ENCODE results near the gene RFPL2.

The RFPL2 gene

DNA sequence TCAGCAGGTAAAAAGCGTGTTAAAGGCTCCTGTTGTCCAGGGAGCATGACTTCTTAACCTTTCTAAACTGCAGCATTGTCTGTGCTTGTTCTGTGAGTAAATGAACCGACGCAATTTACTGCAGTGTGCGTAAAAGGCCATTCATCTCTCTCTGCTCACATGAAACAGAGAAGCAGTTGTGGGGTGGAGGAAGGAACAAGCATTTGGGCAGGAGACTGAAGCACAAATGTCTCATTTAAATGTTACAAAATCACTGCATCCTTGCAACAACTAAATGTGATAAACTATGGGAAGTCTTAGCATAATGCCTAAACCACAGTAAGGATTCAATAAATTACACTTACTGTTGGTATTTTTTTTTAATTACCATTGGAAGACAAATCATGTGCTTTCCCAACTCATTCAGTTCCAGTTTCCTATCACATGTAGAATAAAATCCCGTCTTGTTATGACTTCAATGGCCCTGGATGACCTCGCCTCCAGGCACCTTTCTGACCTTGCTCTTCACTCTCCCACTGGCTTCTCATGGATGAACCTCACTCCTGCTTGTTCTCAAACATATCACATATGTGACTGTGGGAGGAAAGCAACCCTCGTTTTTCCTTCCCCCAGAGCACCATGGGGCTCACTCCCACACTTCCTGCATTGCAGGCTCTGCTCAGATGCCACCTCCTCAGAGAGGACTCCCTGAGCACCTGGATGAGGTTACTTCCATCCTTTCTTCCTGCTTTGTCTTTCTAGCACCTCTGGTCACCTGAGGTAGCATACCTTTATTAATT, 21.6 kb upstream of the RFPL2 start:
- TF ChIP-seq LEF1 (IDR thresholded peaks at IDR 0.05; ENCODE audit: borderline replicate concordance) (no peak), HDGF (IDR thresholded peaks at IDR 0.05; ENCODE audit: borderline replicate concordance) (no peak), NFRKB (IDR thresholded peaks at IDR 0.05) (no peak), ZNF384 (IDR thresholded peaks at IDR 0.05) (no peak), FOXA1 (IDR thresholded peaks at IDR 0.05) (no peak), ARNT (IDR thresholded peaks at IDR 0.05) (no peak), FOXM1 (IDR thresholded peaks at IDR 0.05; ENCODE audit: borderline replicate concordance) (no peak), L3MBTL2 (conservative IDR thresholded peaks at IDR 0.05) (no peak), CTBP1 (IDR thresholded peaks at IDR 0.05; ENCODE audit: borderline replicate concordance) (no peak), ELF4 (IDR thresholded peaks at IDR 0.05) (no peak), FOXK2 (IDR thresholded peaks at IDR 0.05) (no peak), BHLHE40 (IDR thresholded peaks at IDR 0.05; ENCODE audit: borderline replicate concordance) (no peak), TARDBP (IDR thresholded peaks at IDR 0.05) (no peak), SUZ12 (IDR thresholded peaks at IDR 0.05) (no peak)
- TF ChIP-seq, protein P1, sequence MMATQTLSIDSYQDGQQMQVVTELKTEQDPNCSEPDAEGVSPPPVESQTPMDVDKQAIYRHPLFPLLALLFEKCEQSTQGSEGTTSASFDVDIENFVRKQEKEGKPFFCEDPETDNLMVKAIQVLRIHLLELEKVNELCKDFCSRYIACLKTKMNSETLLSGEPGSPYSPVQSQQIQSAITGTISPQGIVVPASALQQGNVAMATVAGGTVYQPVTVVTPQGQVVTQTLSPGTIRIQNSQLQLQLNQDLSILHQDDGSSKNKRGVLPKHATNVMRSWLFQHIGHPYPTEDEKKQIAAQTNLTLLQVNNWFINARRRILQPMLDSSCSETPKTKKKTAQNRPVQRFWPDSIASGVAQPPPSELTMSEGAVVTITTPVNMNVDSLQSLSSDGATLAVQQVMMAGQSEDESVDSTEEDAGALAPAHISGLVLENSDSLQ (IDR thresholded peaks at IDR 0.05): no peak
- CTCF ChIA-PET: no interaction called here
- POLR2A ChIA-PET: no interaction called here
- DNase-seq (ENCODE audit: extremely low spot score): no peak

DNA sequence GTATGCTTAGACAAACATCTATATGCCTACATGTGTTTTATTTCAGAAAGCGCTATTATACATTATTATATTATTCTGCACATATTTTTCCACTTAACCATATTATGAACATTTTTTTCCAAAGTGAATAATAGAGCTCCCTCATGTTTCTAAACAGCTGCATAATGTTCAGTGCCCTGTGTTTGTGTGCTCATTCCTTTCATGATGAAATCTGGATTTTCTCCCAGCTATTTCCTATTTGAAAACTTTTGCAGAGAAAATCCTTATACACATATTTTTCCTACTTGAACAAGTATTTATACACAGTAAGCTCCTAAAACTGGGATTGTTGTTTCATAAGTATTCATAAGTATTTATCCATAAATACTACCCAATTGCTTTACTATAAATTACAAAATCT, 18.1 kb upstream of the RFPL2 start:
- ChIA-PET POLR2A (no interaction called here), CTCF (interaction anchor here (0.7 to 2.0 kb wide), 3 partner anchors 11 to 43 kb away, joined by 3 to 8 read pairs (median 4); no protein-coding TSS in a partner anchor)
- TF ChIP-seq L3MBTL2 (conservative IDR thresholded peaks at IDR 0.05): no peak
- no peak for TF ChIP-seq TARDBP (IDR thresholded peaks at IDR 0.05)
- TF ChIP-seq, protein P1 (IDR thresholded peaks at IDR 0.05): no peak
- no peak for TF ChIP-seq BHLHE40 (IDR thresholded peaks at IDR 0.05; ENCODE audit: borderline replicate concordance)
- TF ChIP-seq FOXM1 (IDR thresholded peaks at IDR 0.05; ENCODE audit: borderline replicate concordance): no peak
- no peak for TF ChIP-seq ZNF384 (IDR thresholded peaks at IDR 0.05)
- TF ChIP-seq HDGF (IDR thresholded peaks at IDR 0.05; ENCODE audit: borderline replicate concordance): no peak
- TF ChIP-seq ARNT (IDR thresholded peaks at IDR 0.05): no peak
- no peak for TF ChIP-seq SUZ12 (IDR thresholded peaks at IDR 0.05)
- no peak for TF ChIP-seq NFRKB (IDR thresholded peaks at IDR 0.05)
- TF ChIP-seq LEF1 (IDR thresholded peaks at IDR 0.05; ENCODE audit: borderline replicate concordance): no peak
- TF ChIP-seq ELF4 (IDR thresholded peaks at IDR 0.05): no peak
- TF ChIP-seq SP1 (IDR thresholded peaks at IDR 0.05): no peak
- TF ChIP-seq FOXK2 (IDR thresholded peaks at IDR 0.05): no peak
- DNase-seq (ENCODE audit: extremely low spot score): no peak

DNA sequence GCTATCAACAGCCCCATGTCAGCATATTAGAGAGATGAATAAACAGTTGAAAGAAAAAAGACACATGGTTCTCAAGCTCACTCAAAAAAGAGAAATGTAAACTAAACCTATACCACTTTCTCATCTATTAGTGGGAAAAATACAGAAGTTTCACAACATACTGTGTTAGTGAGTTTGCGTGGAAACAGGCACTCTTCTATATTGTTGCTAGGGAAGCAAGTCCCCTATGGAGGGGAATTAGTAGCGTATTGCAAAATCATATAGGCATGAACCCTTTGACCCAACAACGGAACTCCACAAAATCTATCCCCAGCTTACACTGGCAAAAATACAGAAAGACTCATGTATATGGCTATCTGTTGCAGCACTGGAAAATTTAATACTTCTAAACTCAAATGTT, 14.2 kb upstream of the RFPL2 start:
- DNase-seq (ENCODE audit: extremely low spot score): no peak
- TF ChIP-seq CTBP1 (IDR thresholded peaks at IDR 0.05; ENCODE audit: borderline replicate concordance) (no peak), HDGF (IDR thresholded peaks at IDR 0.05; ENCODE audit: borderline replicate concordance) (no peak), ELF4 (IDR thresholded peaks at IDR 0.05) (no peak), SP1 (IDR thresholded peaks at IDR 0.05) (no peak), FOXM1 (IDR thresholded peaks at IDR 0.05; ENCODE audit: borderline replicate concordance) (no peak), BHLHE40 (IDR thresholded peaks at IDR 0.05; ENCODE audit: borderline replicate concordance) (no peak), SUZ12 (IDR thresholded peaks at IDR 0.05) (no peak), ZNF384 (IDR thresholded peaks at IDR 0.05) (no peak)
- ChIA-PET POLR2A (no interaction called here), CTCF (no interaction called here)

DNA sequence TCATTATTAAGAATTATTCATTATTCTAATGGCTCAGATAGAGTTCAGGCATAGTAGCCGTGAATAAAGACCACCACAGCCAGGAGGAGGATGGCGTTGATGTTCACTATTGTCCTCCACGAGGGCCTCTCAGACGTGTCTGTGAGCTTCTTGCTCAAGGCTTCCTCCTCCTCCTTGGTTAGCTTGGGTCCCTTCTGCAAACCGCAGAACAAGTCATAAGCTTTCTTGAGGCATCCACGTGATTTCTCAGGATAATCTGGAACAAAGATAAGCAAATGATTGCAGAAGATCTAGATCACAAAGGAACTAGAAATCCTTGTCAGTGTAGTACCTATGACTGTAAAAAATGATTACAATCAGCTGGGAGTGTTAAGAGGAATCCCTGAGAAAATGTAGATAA, 13.6 kb upstream of the RFPL2 start:
- TF ChIP-seq FOXM1 (IDR thresholded peaks at IDR 0.05; ENCODE audit: borderline replicate concordance) (no peak), FOXA1 (IDR thresholded peaks at IDR 0.05) (no peak), NFRKB (IDR thresholded peaks at IDR 0.05) (no peak), CTBP1 (IDR thresholded peaks at IDR 0.05; ENCODE audit: borderline replicate concordance) (no peak), HDGF (IDR thresholded peaks at IDR 0.05; ENCODE audit: borderline replicate concordance) (no peak), FOXK2 (IDR thresholded peaks at IDR 0.05) (no peak), SP1 (IDR thresholded peaks at IDR 0.05) (no peak), SUZ12 (IDR thresholded peaks at IDR 0.05) (no peak), ARNT (IDR thresholded peaks at IDR 0.05) (no peak), BHLHE40 (IDR thresholded peaks at IDR 0.05; ENCODE audit: borderline replicate concordance) (no peak), TARDBP (IDR thresholded peaks at IDR 0.05) (no peak), ZNF384 (IDR thresholded peaks at IDR 0.05) (no peak), ELF4 (IDR thresholded peaks at IDR 0.05) (no peak), L3MBTL2 (conservative IDR thresholded peaks at IDR 0.05) (no peak), LEF1 (IDR thresholded peaks at IDR 0.05; ENCODE audit: borderline replicate concordance) (no peak)
- TF ChIP-seq, protein P1 (IDR thresholded peaks at IDR 0.05): no peak
- DNase-seq (ENCODE audit: extremely low spot score): no peak
- POLR2A ChIA-PET: no interaction called here
- CTCF ChIA-PET: no interaction called here

DNA sequence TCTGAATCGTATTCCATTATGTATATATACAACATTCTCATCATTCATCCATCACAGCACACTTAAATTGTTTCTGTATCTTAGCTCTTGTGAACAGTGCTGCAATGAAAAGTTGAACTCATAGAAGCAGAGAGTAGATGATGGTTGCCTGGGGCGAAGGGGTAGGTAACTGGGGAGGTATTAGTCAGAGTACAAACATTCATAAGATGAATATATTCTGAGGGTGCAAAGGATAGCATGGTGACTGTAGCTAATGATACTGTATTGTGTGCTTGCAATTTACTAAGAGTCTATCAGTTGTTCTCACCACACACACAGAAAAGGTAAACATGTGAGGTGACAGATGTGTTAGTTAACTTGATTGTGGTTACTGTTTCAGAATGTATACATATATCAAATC, 12.6 kb upstream of the RFPL2 start:
- ChIA-PET POLR2A (no interaction called here), CTCF (interaction anchor here (0.6 kb wide), 1 partner anchor 114 kb away, joined by 3 read pairs; no protein-coding TSS in a partner anchor)
- DNase-seq (ENCODE audit: extremely low spot score): no peak
- TF ChIP-seq ZNF384 (IDR thresholded peaks at IDR 0.05): no peak
- TF ChIP-seq, protein P1 (IDR thresholded peaks at IDR 0.05): no peak
- TF ChIP-seq LEF1 (IDR thresholded peaks at IDR 0.05; ENCODE audit: borderline replicate concordance): no peak
- TF ChIP-seq L3MBTL2 (conservative IDR thresholded peaks at IDR 0.05): no peak
- TF ChIP-seq BHLHE40 (IDR thresholded peaks at IDR 0.05; ENCODE audit: borderline replicate concordance): no peak
- no peak for TF ChIP-seq NFRKB (IDR thresholded peaks at IDR 0.05)
- TF ChIP-seq ELF4 (IDR thresholded peaks at IDR 0.05): no peak
- no peak for TF ChIP-seq FOXM1 (IDR thresholded peaks at IDR 0.05; ENCODE audit: borderline replicate concordance)
- TF ChIP-seq SP1 (IDR thresholded peaks at IDR 0.05): no peak
- TF ChIP-seq FOXA1 (IDR thresholded peaks at IDR 0.05): no peak
- no peak for TF ChIP-seq HDGF (IDR thresholded peaks at IDR 0.05; ENCODE audit: borderline replicate concordance)
- no peak for TF ChIP-seq CTBP1 (IDR thresholded peaks at IDR 0.05; ENCODE audit: borderline replicate concordance)
- no peak for TF ChIP-seq ARNT (IDR thresholded peaks at IDR 0.05)
- no peak for TF ChIP-seq SUZ12 (IDR thresholded peaks at IDR 0.05)
- no peak for TF ChIP-seq FOXK2 (IDR thresholded peaks at IDR 0.05)
- no peak for TF ChIP-seq TARDBP (IDR thresholded peaks at IDR 0.05)
